ENCODE data around the gene EFEMP1. TPM values are rescaled to one million over a fixed set of nuclear protein-coding genes. Genes with fewer than 3 reads are reported as not detected.

Gene EFEMP1
- total RNA-seq, 2 experiments from 2014 or later: not detected

DNA sequence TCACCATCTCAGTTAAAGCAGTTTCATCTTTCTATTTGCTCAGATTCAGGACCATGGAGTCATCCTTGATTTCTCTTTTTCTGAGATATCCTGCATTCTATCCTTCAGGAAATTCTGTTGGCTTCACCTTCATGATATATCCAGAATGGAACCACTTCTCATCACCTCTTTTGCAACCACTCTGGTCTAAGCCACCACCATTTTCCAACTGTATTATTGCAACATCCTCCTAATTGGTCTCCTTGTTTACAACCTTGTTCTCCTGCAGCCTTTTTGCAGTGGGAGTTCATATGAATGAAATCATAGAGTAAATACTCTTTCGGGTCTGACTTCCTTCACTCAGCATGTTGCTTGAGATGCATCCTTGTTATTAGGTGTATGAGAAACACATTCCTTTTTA is 3.4 kb upstream of the EFEMP1 start:
- Mint-ChIP-seq H3K36me3 (ENCODE audit: low read depth) (no peaks in the 10 kb centered on the region), H3K4me3 (no peak overlapping the region), H3K9me3 (ENCODE audit: insufficient read depth) (no peaks in the 10 kb centered on the region), H3K27me3 (ENCODE audit: low read depth) (peaks cover 27% of the 10 kb centered on the region), H3K27ac (no peak overlapping the region), H3K4me1 (ENCODE audit: low read depth) (peaks cover 6% of the 10 kb centered on the region)
- ATAC-seq (no peak), DNase-seq (no peak)
- CTCF ChIA-PET: no interaction called here
- POLR2A ChIA-PET: no interaction called here

DNA sequence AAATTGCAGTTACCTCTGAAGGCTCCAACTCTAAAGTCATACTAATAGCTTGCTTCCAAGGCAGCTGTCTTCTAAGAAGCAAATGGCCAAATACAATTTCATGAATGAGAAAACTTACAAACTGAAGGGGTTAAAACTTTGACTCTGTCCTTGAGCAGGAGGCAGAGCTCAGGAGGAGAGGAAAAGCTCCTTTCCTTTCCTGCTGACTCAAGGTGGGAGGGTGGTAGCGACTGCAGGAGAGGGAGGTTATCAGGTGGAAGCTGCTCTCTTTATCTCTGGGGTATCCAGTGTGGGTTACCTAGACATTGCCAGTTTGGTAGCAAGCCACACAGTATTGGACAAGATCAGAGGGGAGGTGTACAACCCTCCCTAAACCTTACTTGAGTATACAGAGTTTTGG is 2.7 kb upstream of the EFEMP1 start:
- no peak for DNase-seq
- no peak overlapping the region for H3K27ac Mint-ChIP-seq
- peaks cover 31% of the 10 kb centered on the region for H3K27me3 Mint-ChIP-seq (ENCODE audit: low read depth)
- H3K4me3 Mint-ChIP-seq: no peak overlapping the region
- no peaks in the 10 kb centered on the region for H3K9me3 Mint-ChIP-seq (ENCODE audit: insufficient read depth)
- ATAC-seq: no peak
- H3K4me1 Mint-ChIP-seq (ENCODE audit: low read depth): peaks cover 6% of the 10 kb centered on the region
- no peaks in the 10 kb centered on the region for H3K36me3 Mint-ChIP-seq (ENCODE audit: low read depth)
- ChIA-PET CTCF (no interaction called here), POLR2A (interaction anchor here (0.6 kb wide), 1 partner anchor 24 kb away, joined by 3 read pairs; no protein-coding TSS in a partner anchor)

DNA sequence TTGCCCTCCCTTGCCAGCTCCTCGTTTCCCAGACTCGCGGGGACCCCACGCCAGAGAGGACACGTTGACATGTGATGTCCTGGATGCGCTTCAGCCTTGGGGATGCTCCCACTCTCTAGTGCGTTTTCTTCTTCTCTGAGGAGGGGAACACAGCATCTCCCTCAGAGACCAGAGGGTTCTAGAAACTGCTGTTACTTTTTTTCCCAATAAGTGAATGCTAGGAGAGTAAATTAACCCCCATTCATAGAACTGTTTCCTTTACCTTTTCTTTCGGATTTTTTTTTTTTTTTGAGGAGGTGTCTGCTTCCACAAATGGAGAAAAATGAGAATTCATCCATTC is 370 bp upstream of the EFEMP1 start:
- ATAC-seq (no peak), DNase-seq (no peak)
- no peak overlapping the region for H3K27ac Mint-ChIP-seq
- H3K36me3 Mint-ChIP-seq (ENCODE audit: low read depth): no peaks in the 10 kb centered on the region
- POLR2A ChIA-PET: no interaction called here
- CTCF ChIA-PET: no interaction called here
- no peak overlapping the region for H3K4me3 Mint-ChIP-seq
- H3K4me1 Mint-ChIP-seq (ENCODE audit: low read depth): peaks cover 6% of the 10 kb centered on the region
- peaks cover 37% of the 10 kb centered on the region for H3K27me3 Mint-ChIP-seq (ENCODE audit: low read depth)
- H3K9me3 Mint-ChIP-seq (ENCODE audit: insufficient read depth): no peaks in the 10 kb centered on the region

DNA sequence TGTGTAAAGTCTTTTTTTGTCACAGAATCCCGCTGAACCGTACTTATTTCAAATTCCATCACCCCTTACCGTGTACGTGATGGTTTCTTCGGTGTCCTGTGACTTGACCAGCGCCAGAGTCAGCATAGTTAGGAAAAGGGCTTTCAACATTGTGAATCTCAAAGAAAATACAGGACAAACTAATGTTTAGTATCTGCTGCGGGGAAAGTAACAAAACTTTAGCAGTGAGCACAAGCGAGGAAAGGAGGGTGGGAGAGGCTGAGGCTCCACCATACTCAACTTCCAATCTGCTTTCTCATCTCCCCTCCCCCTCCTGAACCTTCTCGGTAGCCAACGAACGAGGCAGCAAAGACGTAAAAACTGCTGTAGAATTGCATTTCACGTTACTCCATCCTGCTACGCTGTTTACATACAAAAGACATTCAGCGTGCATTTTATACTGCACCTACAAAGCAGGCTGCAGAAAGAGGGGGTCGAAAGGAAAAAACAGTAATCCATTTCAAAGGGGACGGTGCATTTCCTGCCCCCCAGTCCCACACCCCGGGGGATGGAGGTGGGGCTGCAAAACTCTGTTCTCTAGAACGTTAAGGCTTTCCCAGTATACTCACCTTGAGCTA is 1.2 kb downstream of the EFEMP1 start:
- no peak overlapping the region for H3K4me3 Mint-ChIP-seq
- CTCF ChIA-PET: no interaction called here
- no peaks in the 10 kb centered on the region for H3K9me3 Mint-ChIP-seq (ENCODE audit: insufficient read depth)
- DNase-seq (no peak), ATAC-seq (no peak)
- POLR2A ChIA-PET: no interaction called here
- H3K27ac Mint-ChIP-seq: no peak overlapping the region
- peaks cover 37% of the 10 kb centered on the region for H3K27me3 Mint-ChIP-seq (ENCODE audit: low read depth)
- H3K4me1 Mint-ChIP-seq (ENCODE audit: low read depth): peaks cover 6% of the 10 kb centered on the region
- no peaks in the 10 kb centered on the region for H3K36me3 Mint-ChIP-seq (ENCODE audit: low read depth)

DNA sequence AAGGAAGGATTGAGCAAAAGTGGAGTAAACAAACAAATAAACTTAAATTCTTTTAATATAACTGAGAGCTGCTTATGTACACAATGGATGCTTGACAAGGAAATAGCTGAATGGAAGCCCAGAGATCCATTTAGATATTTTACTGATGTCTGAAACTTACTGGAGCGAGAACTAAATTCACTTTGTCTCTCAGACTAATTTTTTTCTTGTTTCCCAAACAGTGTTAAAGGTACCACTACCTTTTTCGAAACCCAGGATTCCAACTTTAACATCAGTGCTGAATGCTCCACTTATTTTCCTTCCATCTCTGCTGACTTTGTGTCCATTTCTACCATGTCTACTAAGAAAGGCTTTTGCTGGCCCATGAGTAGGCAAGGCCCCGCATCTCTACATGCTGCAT is 4.0 kb downstream of the EFEMP1 start:
- Mint-ChIP-seq H3K27me3 (ENCODE audit: low read depth) (peaks cover 32% of the 10 kb centered on the region), H3K4me1 (ENCODE audit: low read depth) (peaks cover 6% of the 10 kb centered on the region), H3K4me3 (no peak overlapping the region), H3K27ac (no peak overlapping the region), H3K9me3 (ENCODE audit: insufficient read depth) (no peaks in the 10 kb centered on the region), H3K36me3 (ENCODE audit: low read depth) (no peaks in the 10 kb centered on the region)
- ChIA-PET POLR2A (no interaction called here), CTCF (no interaction called here)
- no peak for DNase-seq
- ATAC-seq: no peak

DNA sequence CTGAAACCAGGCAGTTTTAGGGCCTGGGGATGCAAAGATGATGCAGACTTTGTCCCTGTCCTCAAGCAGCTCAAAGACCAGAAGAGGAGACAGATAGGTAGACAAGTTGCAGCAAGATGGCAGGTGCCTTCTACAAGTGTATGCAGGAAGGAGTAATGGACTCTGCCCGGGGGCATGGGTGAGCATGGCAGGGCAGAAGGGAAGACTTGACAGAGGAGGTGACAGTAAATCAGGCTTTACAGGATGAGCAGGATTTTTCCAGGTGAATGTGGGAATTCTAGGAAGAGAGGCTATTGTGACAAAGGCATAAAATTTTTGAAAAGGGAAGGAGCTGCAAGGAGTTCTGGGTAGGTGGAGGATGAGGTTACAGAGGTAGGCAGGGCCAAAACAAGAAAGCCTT is 4.7 kb downstream of the EFEMP1 start:
- Mint-ChIP-seq H3K27ac (no peak overlapping the region), H3K9me3 (ENCODE audit: insufficient read depth) (no peaks in the 10 kb centered on the region), H3K36me3 (ENCODE audit: low read depth) (no peaks in the 10 kb centered on the region), H3K4me3 (no peak overlapping the region), H3K4me1 (ENCODE audit: low read depth) (peaks cover 6% of the 10 kb centered on the region), H3K27me3 (ENCODE audit: low read depth) (peaks cover 25% of the 10 kb centered on the region)
- ATAC-seq (no peak), DNase-seq (no peak)
- ChIA-PET CTCF (no interaction called here), POLR2A (no interaction called here)

DNA sequence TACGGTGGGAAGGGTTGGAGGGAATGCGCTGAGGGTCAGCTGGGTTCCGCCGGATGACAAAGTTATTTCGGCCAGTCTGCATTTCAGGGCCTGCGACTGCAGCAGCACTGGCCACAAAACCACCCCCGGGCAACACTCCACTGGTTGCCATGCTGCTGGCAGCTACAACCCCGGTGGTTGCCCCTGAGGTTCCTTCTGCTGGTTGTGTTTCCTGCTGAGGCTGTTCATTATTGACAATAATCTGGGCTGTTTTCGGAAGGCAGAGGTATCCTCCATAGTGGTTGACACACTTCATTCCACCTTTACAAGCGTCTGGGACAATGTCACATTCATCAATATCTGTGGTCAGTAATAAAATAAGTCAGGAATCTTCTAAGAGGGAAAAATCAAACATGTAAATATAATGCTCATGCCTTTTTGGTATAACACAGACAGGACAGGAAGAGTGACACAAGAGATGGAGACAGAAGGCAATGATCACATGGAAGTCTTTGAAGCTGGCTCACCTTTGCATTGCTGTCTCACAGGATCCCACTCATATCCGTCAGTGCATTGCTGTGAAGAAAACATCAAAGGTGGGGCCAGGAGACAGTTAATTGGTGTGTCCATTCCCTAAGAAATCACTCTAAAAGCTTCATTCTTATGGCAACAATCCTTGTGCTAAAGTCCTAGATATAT is 5.7 kb downstream of the EFEMP1 start:
- CTCF ChIA-PET: no interaction called here
- no peaks in the 10 kb centered on the region for H3K4me1 Mint-ChIP-seq (ENCODE audit: low read depth)
- DNase-seq (no peak), ATAC-seq (no peak)
- H3K27ac Mint-ChIP-seq: no peak overlapping the region
- no peaks in the 10 kb centered on the region for H3K9me3 Mint-ChIP-seq (ENCODE audit: insufficient read depth)
- POLR2A ChIA-PET: no interaction called here
- H3K27me3 Mint-ChIP-seq (ENCODE audit: low read depth): peaks cover 18% of the 10 kb centered on the region
- H3K4me3 Mint-ChIP-seq: no peak overlapping the region
- H3K36me3 Mint-ChIP-seq (ENCODE audit: low read depth): no peaks in the 10 kb centered on the region

DNA sequence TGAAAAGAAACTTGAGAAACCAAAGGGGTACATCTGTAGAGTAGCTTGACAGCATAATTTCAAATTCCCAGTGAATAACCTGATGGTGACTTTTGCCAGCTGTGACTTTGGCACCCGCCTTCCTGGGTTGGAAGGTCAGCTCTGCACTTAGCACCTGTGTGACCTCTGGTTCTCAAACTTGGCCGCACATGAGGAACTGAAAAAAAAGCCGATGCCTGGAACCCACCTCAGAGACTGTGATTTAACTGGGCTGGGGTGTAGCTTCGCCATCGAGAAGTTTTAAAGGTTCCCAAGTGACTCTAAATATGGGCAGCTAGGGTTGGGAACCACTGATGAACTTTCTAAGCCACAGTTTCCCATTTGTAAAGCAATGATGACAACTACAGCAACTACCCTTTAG is 6.5 kb downstream of the EFEMP1 start:
- no peak overlapping the region for H3K4me3 Mint-ChIP-seq
- H3K9me3 Mint-ChIP-seq (ENCODE audit: insufficient read depth): no peaks in the 10 kb centered on the region
- H3K36me3 Mint-ChIP-seq (ENCODE audit: low read depth): no peaks in the 10 kb centered on the region
- H3K27ac Mint-ChIP-seq: no peak overlapping the region
- ATAC-seq (no peak), DNase-seq (no peak)
- ChIA-PET POLR2A (no interaction called here), CTCF (no interaction called here)
- H3K27me3 Mint-ChIP-seq (ENCODE audit: low read depth): peaks cover 12% of the 10 kb centered on the region
- no peaks in the 10 kb centered on the region for H3K4me1 Mint-ChIP-seq (ENCODE audit: low read depth)

DNA sequence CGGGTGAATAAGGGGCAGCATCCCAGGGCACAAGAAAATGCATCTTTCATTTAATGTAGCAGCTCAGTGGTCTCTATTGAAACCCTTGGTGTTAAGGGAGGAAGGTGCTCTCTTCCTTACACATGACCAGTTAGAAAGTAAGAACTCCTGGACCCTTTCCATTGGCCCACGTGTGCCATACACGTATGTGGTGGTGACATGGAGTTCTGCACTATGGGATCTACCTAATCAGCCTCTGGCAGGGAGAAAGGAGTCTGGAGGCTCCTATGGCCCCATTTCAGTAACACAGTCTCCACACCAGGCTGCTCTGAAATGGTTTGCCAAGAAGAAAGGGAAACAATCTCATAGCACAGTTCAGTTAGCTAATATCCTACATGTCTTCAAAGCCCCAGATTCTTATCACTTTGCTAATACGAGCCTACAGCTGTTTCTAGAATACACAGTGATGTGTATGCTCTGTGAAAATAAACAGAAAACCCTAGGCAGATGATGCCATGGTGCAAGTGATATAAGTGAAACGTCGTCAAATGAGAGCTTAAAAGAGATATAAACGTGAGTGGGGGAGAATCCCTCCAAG is 7.0 kb downstream of the EFEMP1 start:
- Mint-ChIP-seq H3K36me3 (ENCODE audit: low read depth) (no peaks in the 10 kb centered on the region), H3K27ac (no peak overlapping the region), H3K9me3 (ENCODE audit: insufficient read depth) (no peaks in the 10 kb centered on the region), H3K4me3 (no peak overlapping the region), H3K27me3 (ENCODE audit: low read depth) (peaks cover 8% of the 10 kb centered on the region), H3K4me1 (ENCODE audit: low read depth) (no peaks in the 10 kb centered on the region)
- ATAC-seq: no peak
- POLR2A ChIA-PET: no interaction called here
- CTCF ChIA-PET: no interaction called here
- no peak for DNase-seq

DNA sequence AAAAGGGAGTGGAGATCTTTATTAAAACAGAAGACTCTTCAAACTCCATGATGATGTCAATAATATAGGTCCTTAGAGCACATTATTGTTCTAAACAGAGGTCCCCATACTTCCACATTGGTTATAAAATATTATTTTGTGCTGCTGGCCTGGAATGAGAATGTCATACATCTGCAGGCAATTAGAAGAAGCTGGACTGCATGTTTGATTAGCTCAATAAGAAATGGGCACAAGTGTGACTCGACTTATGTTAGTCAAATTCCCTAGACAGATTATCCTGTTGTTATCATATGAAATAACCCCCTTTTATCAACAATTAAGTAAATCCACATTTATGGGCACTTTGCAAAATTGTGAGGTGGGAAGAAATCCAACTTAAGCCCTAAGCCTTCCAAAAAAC is 8.8 kb downstream of the EFEMP1 start:
- ChIA-PET POLR2A (no interaction called here), CTCF (no interaction called here)
- Mint-ChIP-seq H3K4me3 (no peak overlapping the region), H3K36me3 (ENCODE audit: low read depth) (no peaks in the 10 kb centered on the region), H3K27ac (no peak overlapping the region), H3K9me3 (ENCODE audit: insufficient read depth) (no peaks in the 10 kb centered on the region), H3K4me1 (ENCODE audit: low read depth) (no peaks in the 10 kb centered on the region), H3K27me3 (ENCODE audit: low read depth) (peaks cover 2% of the 10 kb centered on the region)
- ATAC-seq (no peak), DNase-seq (no peak)

DNA sequence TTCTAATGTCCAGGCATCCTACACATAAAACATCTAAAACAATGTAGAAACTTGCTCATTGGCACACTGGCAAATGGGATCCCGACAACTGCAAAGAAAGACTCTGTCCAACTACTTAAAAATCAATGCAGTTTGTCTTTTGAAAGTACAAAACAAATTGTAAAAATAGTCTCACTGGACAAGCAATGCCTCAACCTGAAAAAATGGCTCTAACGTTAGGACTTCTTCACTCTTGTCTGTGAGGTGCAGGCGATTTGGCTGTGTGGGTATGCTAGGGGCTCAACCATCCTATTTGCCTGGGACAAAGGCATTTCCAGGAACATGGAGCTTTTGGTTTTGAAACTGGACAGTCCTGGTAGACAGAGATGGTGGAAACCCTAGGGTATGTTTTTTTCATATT is 10.7 kb downstream of the EFEMP1 start:
- Mint-ChIP-seq H3K4me3 (no peak overlapping the region), H3K9me3 (ENCODE audit: insufficient read depth) (no peaks in the 10 kb centered on the region), H3K27ac (no peak overlapping the region), H3K4me1 (ENCODE audit: low read depth) (no peaks in the 10 kb centered on the region), H3K27me3 (ENCODE audit: low read depth) (peaks cover 2% of the 10 kb centered on the region), H3K36me3 (ENCODE audit: low read depth) (no peaks in the 10 kb centered on the region)
- ChIA-PET POLR2A (no interaction called here), CTCF (no interaction called here)
- no peak for ATAC-seq
- no peak for DNase-seq

DNA sequence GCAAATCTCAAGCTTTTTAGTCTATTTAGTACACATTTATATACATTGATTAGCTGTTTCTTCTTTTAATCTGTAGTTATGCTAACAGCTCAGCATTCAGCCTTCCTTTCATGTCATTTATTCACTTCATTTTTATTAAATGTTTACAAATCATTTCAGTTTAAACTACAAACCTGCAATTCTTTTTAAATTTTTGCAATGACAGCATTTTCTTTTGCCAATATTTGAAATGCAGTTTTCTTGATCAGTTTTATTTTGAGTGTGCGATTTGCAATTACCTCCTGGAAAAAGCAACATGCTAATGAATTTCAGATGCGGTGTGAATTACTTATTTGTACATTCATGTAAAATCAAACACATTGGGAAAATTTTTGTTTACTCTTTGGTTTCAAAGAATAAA is 13.5 kb downstream of the EFEMP1 start:
- ATAC-seq: no peak
- Mint-ChIP-seq H3K4me3 (no peak overlapping the region), H3K4me1 (ENCODE audit: low read depth) (no peaks in the 10 kb centered on the region), H3K9me3 (ENCODE audit: insufficient read depth) (no peaks in the 10 kb centered on the region), H3K36me3 (ENCODE audit: low read depth) (no peaks in the 10 kb centered on the region), H3K27me3 (ENCODE audit: low read depth) (peaks cover 2% of the 10 kb centered on the region), H3K27ac (no peak overlapping the region)
- POLR2A ChIA-PET: no interaction called here
- DNase-seq: no peak
- CTCF ChIA-PET: no interaction called here

DNA sequence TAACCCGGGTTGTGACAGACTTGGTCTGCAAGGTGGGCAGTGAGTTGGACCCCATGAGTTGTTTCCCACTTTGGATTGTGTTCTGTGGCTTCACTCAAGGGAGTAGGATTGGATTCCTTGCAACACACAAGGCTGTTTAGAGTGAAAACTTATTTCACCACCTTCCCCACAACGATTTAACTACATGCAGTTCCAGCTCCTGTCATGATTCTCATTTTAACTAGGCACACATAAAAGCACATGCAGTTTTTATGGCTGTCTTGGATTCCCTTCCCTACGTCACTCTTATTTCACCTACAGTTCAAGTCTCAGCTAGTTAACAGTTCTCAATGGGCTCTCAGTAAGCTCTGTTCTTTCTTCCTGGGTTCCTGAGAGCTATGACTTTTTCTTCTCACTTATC is 15.9 kb downstream of the EFEMP1 start:
- POLR2A ChIA-PET: no interaction called here

More for the DNA sequence above, 15.9 kb downstream of the EFEMP1 start:
- H3K27ac Mint-ChIP-seq: no peak overlapping the region
- CTCF ChIA-PET: no interaction called here
- H3K9me3 Mint-ChIP-seq (ENCODE audit: insufficient read depth): no peaks in the 10 kb centered on the region
- peaks cover 2% of the 10 kb centered on the region for H3K27me3 Mint-ChIP-seq (ENCODE audit: low read depth)
- no peak for ATAC-seq
- H3K4me3 Mint-ChIP-seq: no peak overlapping the region
- H3K4me1 Mint-ChIP-seq (ENCODE audit: low read depth): no peaks in the 10 kb centered on the region
- DNase-seq: no peak
- H3K36me3 Mint-ChIP-seq (ENCODE audit: low read depth): no peaks in the 10 kb centered on the region
